Measurements from ENCODE around the gene GRAP. TPM values are rescaled to one million over a fixed set of nuclear protein-coding genes. Genes with fewer than 3 reads are reported as not detected.
"Not testable (repeated sequence)": the region's sequence is repeated elsewhere in the genome, so short reads cannot be mapped to it uniquely, and the experiment has no call there.

Gene GRAP
- polyA plus RNA-seq, 2 of the 4 experiments (the other 2 are of a cell fraction), result 0.19 TPM

DNA sequence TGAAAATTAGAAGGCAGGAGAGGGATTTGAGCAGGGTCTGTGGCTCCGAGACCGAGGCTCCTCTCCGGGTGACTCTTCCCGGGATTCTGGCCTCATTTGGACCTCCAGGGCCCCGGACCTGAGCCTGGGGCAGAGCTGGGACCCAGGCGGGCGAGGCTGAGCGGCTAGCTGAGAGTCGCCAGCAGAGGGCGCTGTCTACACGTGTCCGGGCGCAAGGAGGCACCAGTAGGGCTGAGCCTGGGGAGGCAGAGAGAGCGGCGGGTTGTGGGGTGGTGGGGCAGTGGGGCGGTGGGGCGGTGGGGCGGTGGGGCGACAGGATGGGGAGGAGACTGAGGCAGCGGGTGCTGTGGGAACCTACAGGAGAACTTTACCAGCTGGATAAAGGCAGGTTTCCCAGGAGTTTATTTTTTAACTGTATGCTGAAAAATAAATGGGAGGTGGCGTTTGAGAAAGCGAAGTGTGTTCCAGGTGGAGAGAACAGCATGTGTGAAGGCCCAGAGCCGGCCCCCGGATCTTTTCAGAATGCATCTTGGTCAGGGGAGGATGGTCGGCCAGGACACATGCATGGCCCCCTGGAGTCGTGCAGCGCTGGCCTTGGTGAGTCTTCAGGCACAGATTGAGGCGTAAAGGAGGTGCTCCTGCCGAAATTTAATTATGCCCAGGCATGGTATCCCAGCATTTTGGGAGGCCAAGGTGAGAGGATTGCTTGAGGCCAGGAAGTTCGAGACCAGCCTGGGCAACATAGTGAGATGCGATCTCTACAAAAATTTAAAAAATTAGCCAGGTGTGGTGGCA, 29.8 kb upstream of the GRAP start:
- H3K4me2 ChIP-seq; CTCF ChIA-PET; FAIRE-seq; POLR2A ChIA-PET; H3K9me3 ChIP-seq; DNase-seq (ENCODE audit: low read depth in 1 of 2, low spot score in 1 of 2); H3K4me1 ChIP-seq; H3K4me3 ChIP-seq: not testable (repeated sequence)
- 67% methylated on average over 7 of the region's 31 CpGs for WGBS (ENCODE audit: missing lambda C conversion rate)
- H3K27ac ChIP-seq, result peak overlapping the region; percentile 52 to 71; a peak in 4 of 6 replicates
- ATAC-seq, result peak; percentile 94 to 98
- TF ChIP-seq RAD21 (conservative IDR thresholded peaks at IDR 0.05 in 1 of 2, IDR thresholded peaks at IDR 0.05 in 1 of 2) (peak; percentile 39 to 40), SMC3 (IDR thresholded peaks at IDR 0.05) (0 out of 3 replicates have a peak, but pooled peaks have one; percentile 16)

DNA sequence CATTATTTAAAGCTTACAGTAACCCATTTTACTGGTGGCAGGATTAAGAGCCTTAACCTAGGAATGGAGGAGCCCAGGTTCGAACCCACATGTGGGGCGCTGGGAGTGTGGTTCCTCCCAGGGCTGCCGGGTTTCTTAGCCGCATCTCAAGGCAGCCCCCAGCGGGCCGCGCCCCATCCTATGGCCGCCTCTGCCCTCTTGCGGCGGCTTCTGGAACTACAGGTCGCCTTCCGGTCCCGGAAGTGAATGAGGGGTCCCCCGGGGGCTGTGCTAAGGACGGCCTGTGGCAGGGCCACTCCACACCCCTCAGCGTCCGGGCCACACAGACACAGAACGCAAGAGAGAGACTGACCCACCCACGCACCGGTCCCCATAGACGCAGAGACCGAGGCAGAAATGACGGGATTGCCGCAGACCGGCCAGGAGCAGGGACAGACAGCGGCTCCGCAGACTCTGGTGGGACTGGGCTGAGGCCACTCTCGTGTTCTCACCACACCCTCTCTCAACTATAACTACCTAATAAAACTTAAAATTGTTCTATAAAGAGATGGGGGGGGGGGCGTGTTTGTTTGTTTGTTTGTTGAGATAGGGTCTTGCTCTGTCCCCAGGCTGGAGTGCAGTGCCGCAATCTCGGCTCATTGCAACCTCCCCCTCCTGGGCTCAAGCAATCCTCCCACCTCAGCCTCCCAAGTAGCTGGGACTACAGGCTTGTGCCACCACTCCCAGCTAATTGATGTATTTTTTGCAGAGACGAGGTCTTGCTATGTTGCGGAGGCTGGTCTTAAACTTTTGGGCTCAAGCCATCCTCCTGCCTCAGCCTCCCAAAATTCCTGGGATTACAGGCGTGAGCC, 23.8 kb upstream of the GRAP start:
- POLR2A ChIA-PET; FAIRE-seq; CTCF ChIA-PET; H3K4me1 ChIP-seq; H3K4me3 ChIP-seq; DNase-seq (ENCODE audit: low read depth in 1 of 2, low spot score in 1 of 2); H3K4me2 ChIP-seq; H3K9me3 ChIP-seq; H3K27ac ChIP-seq: not testable (repeated sequence)
- ATAC-seq, result peak; percentile 95 to 96
- WGBS (ENCODE audit: missing lambda C conversion rate), result no CpG with 5 or more reads among the region's 34 CpGs

- ATAC-seq, CTCF ChIA-PET, FAIRE-seq, H3K9me3 ChIP-seq, H3K4me1 ChIP-seq: not testable (repeated sequence)
- WGBS (ENCODE audit: missing lambda C conversion rate), result no CpG with 5 or more reads among the region's 17 CpGs
- Histone ChIP-seq H3K27ac (peak overlapping the region; percentile 71 to 84; a peak in 5 of 6 replicates), H3K4me2 (peak overlapping the region; percentile 50; the same call in 1 of the 3 replicates), H3K4me3 (peak overlapping the region; percentile 31; the same call in 1 of the 3 replicates)
- DNase-seq (ENCODE audit: low read depth in 1 of 2, low spot score in 1 of 2), result peak in 1 of 2 experiments; percentile 10
- POLR2A ChIA-PET, result interaction anchor here (0.6 kb wide), 1 partner anchor 104 kb away, joined by 3 read pairs; no protein-coding TSS in a partner anchor
These were observed 17.6 kb upstream of the GRAP start for GRCh38 chr17:19064378-19064777.

GRCh38 chr17:19063326-19063956, 16.7 kb upstream of the GRAP start:
- H3K9me3 ChIP-seq; CTCF ChIA-PET; H3K4me1 ChIP-seq; FAIRE-seq; DNase-seq (ENCODE audit: low read depth in 1 of 2, low spot score in 1 of 2); H3K4me3 ChIP-seq; TF ChIP-seq FOSL2 (IDR thresholded peaks at IDR 0.05): not testable (repeated sequence)
- peak; percentile 22; the same call in 1 of the 2 replicates for TF ChIP-seq GATA3 (IDR thresholded peaks at IDR 0.05; ENCODE audit: borderline replicate concordance)
- TF ChIP-seq TFCP2L1 (CRISPR knock-in tag; IDR thresholded peaks at IDR 0.05), result peak; percentile 98; the same call in 1 of the 2 replicates
- TF ChIP-seq REST (IDR thresholded peaks at IDR 0.05), result peak; percentile 49; the same call in 1 of the 2 replicates
- peak; percentile 97 for TF ChIP-seq RARB (CRISPR knock-in tag; IDR thresholded peaks at IDR 0.05)
- peak; percentile 97; the same call in 1 of the 2 replicates for TF ChIP-seq HOXA7 (CRISPR knock-in tag; IDR thresholded peaks at IDR 0.05)
- TF ChIP-seq TP53 (CRISPR knock-in tag; IDR thresholded peaks at IDR 0.05), result peak; percentile 83; the same call in 1 of the 2 replicates
- TF ChIP-seq BCL3 (IDR thresholded peaks at IDR 0.05), result peak; percentile 85
- peak; percentile 50 for TF ChIP-seq FOSL2 (CRISPR knock-in tag; IDR thresholded peaks at IDR 0.05)
- peak; percentile 99 for TF ChIP-seq FOSB (CRISPR knock-in tag; IDR thresholded peaks at IDR 0.05)
- peak; percentile 69 to 70; a peak in 4 of 5 replicates for TF ChIP-seq JUN (IDR thresholded peaks at IDR 0.05)
- peak; percentile 43 for TF ChIP-seq POLR2A (IDR thresholded peaks at IDR 0.05; ENCODE audit: low read length)
- TF ChIP-seq, protein P1, sequence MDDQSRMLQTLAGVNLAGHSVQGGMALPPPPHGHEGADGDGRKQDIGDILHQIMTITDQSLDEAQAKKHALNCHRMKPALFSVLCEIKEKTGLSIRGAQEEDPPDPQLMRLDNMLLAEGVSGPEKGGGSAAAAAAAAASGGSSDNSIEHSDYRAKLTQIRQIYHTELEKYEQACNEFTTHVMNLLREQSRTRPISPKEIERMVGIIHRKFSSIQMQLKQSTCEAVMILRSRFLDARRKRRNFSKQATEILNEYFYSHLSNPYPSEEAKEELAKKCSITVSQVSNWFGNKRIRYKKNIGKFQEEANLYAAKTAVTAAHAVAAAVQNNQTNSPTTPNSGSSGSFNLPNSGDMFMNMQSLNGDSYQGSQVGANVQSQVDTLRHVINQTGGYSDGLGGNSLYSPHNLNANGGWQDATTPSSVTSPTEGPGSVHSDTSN (IDR thresholded peaks at IDR 0.05), result peak; percentile 73
- peak; percentile 53; the same call in 1 of the 2 replicates for TF ChIP-seq HOXB5 (CRISPR knock-in tag; IDR thresholded peaks at IDR 0.05)
- TF ChIP-seq, protein P2, sequence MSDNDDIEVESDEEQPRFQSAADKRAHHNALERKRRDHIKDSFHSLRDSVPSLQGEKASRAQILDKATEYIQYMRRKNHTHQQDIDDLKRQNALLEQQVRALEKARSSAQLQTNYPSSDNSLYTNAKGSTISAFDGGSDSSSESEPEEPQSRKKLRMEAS (IDR thresholded peaks at IDR 0.05), result peak; percentile 16; the same call in 1 of the 2 replicates
- TF ChIP-seq ATOH8 (CRISPR knock-in tag; IDR thresholded peaks at IDR 0.05; ENCODE audit: low read depth), result peak; percentile 51; the same call in 1 of the 2 replicates
- POLR2A ChIA-PET, result interaction anchor here (0.6 kb wide), 1 partner anchor 103 kb away, joined by 3 read pairs; no protein-coding TSS in a partner anchor
- ATAC-seq, result peak; percentile 51 to 85; a peak in 5 of 6 replicates
- Histone ChIP-seq H3K4me2 (peak overlapping the region; percentile 69; the same call in 2 of the 3 replicates), H3K27ac (peak overlapping the region; percentile 63 to 80; a peak in 5 of 6 replicates)
- 1% methylated on average over 34 of the region's 44 CpGs for WGBS (ENCODE audit: missing lambda C conversion rate)
